ENCODE data around the gene ZNF587. TPM values are rescaled to one million over a fixed set of nuclear protein-coding genes. Genes with fewer than 3 reads are reported as not detected.
A peak's percentile ranks its signal among the peaks of the same experiment; 100 is the strongest.
"Not testable (repeated sequence)": the region's sequence is repeated elsewhere in the genome, so short reads cannot be mapped to it uniquely, and the experiment has no call there.

The ZNF587 gene
- total and polyA plus RNA-seq, 2 of the 13 experiments (the other 11 are each of a cell fraction or from before 2014, with no cell fraction given): 8.7 to 17.5 TPM

DNA sequence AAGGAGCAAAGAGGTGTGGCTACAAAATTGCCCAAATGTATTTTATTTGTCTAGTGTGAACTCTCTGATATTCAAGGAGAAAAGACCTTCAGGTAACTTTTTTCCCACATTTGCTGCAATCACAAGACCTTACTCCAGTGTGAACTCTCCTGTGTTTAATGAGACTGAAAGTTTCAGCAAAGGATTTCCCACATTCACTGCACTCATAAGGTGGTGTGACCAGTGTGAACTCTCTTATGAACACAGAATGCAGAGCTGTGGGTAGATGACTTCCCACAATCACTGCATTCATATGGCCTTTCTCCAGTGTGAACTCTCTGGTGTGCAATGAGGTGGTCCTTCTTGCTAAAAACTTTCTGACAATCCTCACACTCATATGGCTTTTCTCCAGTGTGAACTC lies 22.8 kb downstream of the ZNF587 start:
- H3K27me3 ChIP-seq (ENCODE audit: control insufficient read depth in 1 of 2, insufficient read depth in 2 of 2, low read length in 2 of 2): no peaks in the 10 kb centered on the region
- peaks cover 4% of the 10 kb centered on the region; the same call in 1 of the 2 replicates for H3K9me3 ChIP-seq (ENCODE audit: low read length)
- H4K20me1 ChIP-seq (ENCODE audit: insufficient read depth, low read length): no peaks in the 10 kb centered on the region
- TF ChIP-seq ZNF883 (CRISPR knock-in tag; IDR thresholded peaks at IDR 0.05; ENCODE audit: not compliant biosample characterization): no peak
- TF ChIP-seq, protein P1, sequence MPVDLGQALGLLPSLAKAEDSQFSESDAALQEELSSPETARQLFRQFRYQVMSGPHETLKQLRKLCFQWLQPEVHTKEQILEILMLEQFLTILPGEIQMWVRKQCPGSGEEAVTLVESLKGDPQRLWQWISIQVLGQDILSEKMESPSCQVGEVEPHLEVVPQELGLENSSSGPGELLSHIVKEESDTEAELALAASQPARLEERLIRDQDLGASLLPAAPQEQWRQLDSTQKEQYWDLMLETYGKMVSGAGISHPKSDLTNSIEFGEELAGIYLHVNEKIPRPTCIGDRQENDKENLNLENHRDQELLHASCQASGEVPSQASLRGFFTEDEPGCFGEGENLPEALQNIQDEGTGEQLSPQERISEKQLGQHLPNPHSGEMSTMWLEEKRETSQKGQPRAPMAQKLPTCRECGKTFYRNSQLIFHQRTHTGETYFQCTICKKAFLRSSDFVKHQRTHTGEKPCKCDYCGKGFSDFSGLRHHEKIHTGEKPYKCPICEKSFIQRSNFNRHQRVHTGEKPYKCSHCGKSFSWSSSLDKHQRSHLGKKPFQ (CRISPR knock-in tag; IDR thresholded peaks at IDR 0.05; ENCODE audit: insufficient replicate concordance): peak; percentile 27
- no peak overlapping the region for H2AFZ ChIP-seq (ENCODE audit: low read length)
- H3K4me3 ChIP-seq (replicated peaks in 1 of 3; ENCODE audit: insufficient read depth in 1 of 3, low read depth in 2 of 3, low read length in 3 of 3): no peak overlapping the region
- ChIA-PET CTCF (ENCODE audit: low intra/inter-chr PET ratio, low total read pairs) (no interaction called here), POLR2A (no interaction called here)
- no peak for FAIRE-seq
- intact Hi-C loops (cut with micrococcal nuclease; ENCODE audit: unreplicated experiment) (no loop called here), in situ Hi-C loops (cut with HindIII; ENCODE audit: extremely low pct_ligation_motif_present, low pct_unique_long_range_greater_than_20kb) (no loop called here)
- ATAC-seq: no peak
- no peak overlapping the region for H3K9ac ChIP-seq (ENCODE audit: insufficient read depth, low read depth, low read length)
- H3K79me2 ChIP-seq (ENCODE audit: insufficient read depth, low read length): no peaks in the 10 kb centered on the region
- no peaks in the 10 kb centered on the region for H3K4me1 ChIP-seq (ENCODE audit: insufficient read depth, low read length)
- no peak overlapping the region for H3K27ac ChIP-seq (ENCODE audit: extremely low read length, insufficient read depth, low read length)
- BruUV-seq (replicated peaks): no TSS peak
- no peak for DNase-seq (ENCODE audit: low spot score)
- H3K36me3 ChIP-seq (replicated peaks in 1 of 2; ENCODE audit: control insufficient read depth in 1 of 2, insufficient read depth in 2 of 2, low read length in 2 of 2): peaks cover 2 to 6% of the 10 kb centered on the region in 2 experiments; a peak in 1 of 5 replicates
- H3K4me2 ChIP-seq (ENCODE audit: low read depth, low read length): no peak overlapping the region

DNA sequence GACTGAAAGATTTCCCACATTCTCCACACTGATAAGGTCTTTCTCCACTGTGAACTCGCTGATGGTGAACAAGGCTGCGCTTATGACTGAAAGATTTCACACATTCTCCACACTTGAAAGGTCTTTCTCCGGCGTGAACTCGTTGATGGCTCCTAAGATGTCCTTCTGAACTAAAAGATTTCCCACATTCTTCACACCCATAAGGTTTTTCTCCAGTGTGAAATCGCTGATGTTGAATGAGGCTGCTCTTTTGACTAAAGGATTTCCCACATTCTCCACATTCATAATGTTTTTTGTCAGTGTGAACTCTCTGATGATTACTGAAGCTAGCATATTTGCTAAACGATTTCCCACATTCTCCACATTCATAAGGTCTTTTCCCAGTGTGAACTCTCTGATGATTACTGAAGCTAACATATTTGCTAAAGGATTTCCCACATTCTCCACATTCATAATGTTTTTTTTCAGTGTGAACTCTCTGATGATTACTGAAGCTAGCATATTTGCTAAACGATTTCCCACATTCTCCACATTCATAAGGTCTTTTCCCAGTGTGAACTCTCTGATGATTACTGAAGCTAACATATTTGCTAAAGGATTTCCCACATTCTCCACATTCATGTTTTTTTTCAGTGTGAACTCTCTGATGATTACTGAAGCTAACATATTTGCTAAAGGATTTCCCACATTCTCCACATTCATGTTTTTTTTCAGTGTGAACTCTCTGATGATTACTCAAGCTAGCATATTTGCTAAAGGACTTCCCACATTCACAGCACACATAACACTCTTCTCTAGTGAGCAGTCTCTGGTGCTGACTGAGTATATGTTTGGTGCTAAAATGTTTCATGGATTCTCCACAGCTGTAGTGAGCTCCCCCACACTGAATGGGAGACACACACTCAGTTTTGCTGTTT lies 24.5 kb downstream of the ZNF587 start:
- WGBS (ENCODE audit: low lambda C conversion rate): 72% methylated on average over 8 of the region's 8 CpGs

More for the DNA sequence above, 24.5 kb downstream of the ZNF587 start:
- H3K9ac ChIP-seq (ENCODE audit: insufficient read depth, low read depth, low read length); H3K4me3 ChIP-seq (replicated peaks in 1 of 3; ENCODE audit: insufficient read depth in 1 of 3, low read depth in 2 of 3, low read length in 3 of 3); H3K36me3 ChIP-seq (replicated peaks in 1 of 2; ENCODE audit: control insufficient read depth in 1 of 2, insufficient read depth in 2 of 2, low read length in 2 of 2); intact Hi-C loops (cut with micrococcal nuclease; ENCODE audit: unreplicated experiment); H2AFZ ChIP-seq (ENCODE audit: low read length); POLR2A ChIA-PET; H3K79me2 ChIP-seq (ENCODE audit: insufficient read depth, low read length); H4K20me1 ChIP-seq (ENCODE audit: insufficient read depth, low read length); H3K4me2 ChIP-seq (ENCODE audit: low read depth, low read length); H3K27me3 ChIP-seq (ENCODE audit: control insufficient read depth in 1 of 2, insufficient read depth in 2 of 2, low read length in 2 of 2); in situ Hi-C loops (cut with HindIII; ENCODE audit: extremely low pct_ligation_motif_present, low pct_unique_long_range_greater_than_20kb); H3K9me3 ChIP-seq (ENCODE audit: low read length); H3K4me1 ChIP-seq (ENCODE audit: insufficient read depth, low read length); CTCF ChIA-PET (ENCODE audit: low intra/inter-chr PET ratio, low total read pairs); BruUV-seq (replicated peaks); FAIRE-seq: not testable (repeated sequence)
- DNase-seq (ENCODE audit: low spot score) (peak; percentile 46), ATAC-seq (peak; percentile 51)
- TF ChIP-seq, protein P2, sequence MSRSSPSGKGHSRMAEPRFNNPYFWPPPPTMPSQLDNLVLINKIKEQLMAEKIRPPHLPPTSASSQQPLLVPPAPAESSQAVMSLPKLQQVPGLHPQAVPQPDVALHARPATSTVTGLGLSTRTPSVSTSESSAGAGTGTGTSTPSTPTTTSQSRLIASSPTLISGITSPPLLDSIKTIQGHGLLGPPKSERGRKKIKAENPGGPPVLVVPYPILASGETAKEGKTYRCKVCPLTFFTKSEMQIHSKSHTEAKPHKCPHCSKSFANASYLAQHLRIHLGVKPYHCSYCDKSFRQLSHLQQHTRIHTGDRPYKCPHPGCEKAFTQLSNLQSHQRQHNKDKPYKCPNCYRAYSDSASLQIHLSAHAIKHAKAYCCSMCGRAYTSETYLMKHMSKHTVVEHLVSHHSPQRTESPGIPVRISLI (CRISPR knock-in tag; IDR thresholded peaks at IDR 0.05; ENCODE audit: borderline replicate concordance): peak; percentile 47; the same call in 1 of the 2 replicates
- TF ChIP-seq TBX2 (CRISPR knock-in tag; IDR thresholded peaks at IDR 0.05; ENCODE audit: borderline replicate concordance) (0 out of 2 replicates have a peak, but pooled peaks have one; percentile 25), TBX3 (IDR thresholded peaks at IDR 0.05; ENCODE audit: borderline replicate concordance) (peak; percentile 63; the same call in 1 of the 2 replicates), TCF7 (IDR thresholded peaks at IDR 0.05; ENCODE audit: low read depth) (peak; percentile 33; the same call in 1 of the 2 replicates)
- TF ChIP-seq, protein P1 (CRISPR knock-in tag; IDR thresholded peaks at IDR 0.05; ENCODE audit: insufficient replicate concordance): peak; percentile 99
- TF ChIP-seq, protein P3, sequence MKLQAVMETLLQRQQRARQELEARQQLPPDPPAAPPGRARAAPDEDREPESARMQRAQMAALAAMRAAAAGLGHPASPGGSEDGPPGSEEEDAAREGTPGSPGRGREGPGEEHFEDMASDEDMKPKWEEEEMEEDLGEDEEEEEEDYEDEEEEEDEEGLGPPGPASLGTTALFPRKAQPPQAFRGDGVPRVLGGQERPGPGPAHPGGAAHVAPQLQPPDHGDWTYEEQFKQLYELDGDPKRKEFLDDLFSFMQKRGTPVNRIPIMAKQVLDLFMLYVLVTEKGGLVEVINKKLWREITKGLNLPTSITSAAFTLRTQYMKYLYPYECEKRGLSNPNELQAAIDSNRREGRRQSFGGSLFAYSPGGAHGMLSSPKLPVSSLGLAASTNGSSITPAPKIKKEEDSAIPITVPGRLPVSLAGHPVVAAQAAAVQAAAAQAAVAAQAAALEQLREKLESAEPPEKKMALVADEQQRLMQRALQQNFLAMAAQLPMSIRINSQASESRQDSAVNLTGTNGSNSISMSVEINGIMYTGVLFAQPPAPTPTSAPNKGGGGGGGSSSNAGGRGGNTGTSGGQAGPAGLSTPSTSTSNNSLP (IDR thresholded peaks at IDR 0.05; ENCODE audit: low read depth, low read length): peak; percentile 37; the same call in 1 of the 2 replicates
- H3K27ac ChIP-seq (ENCODE audit: extremely low read length, insufficient read depth, low read length): peak overlapping the region; percentile 51
